Mucosa of rectum (tissue), 2 donors: ENCODE results near the gene TRIM43B.
"Not testable (repeated sequence)": the region's sequence is repeated elsewhere in the genome, so short reads cannot be mapped to it uniquely, and the experiment has no call there.

ENCODE experiments used
- H3K27ac ChIP-seq, 2 donors: one replicate each; pipeline ENCODE4 v1.7.0; 2013; ENCODE audit warnings: inconsistent platforms in 2 of 2, low read depth in 2 of 2, low read length in 2 of 2
- H3K27me3 ChIP-seq, 2 donors: one replicate each; pipeline ENCODE4 v1.7.0; 2013; ENCODE audit warnings: low read length in 2 of 2; ENCODE audit not compliant: control insufficient read depth in 2 of 2, insufficient read depth in 2 of 2
- H3K36me3 ChIP-seq, 2 donors: one replicate each; pipeline ENCODE4 v1.7.0; 2013; ENCODE audit warnings: low read length in 2 of 2; ENCODE audit not compliant: control insufficient read depth in 2 of 2, insufficient read depth in 2 of 2
- H3K4me1 ChIP-seq, 2 donors: one replicate each; pipeline ENCODE4 v1.7.0; 2013; ENCODE audit warnings: low read length in 2 of 2, mild to moderate bottlenecking in 1 of 2; ENCODE audit not compliant: control insufficient read depth in 2 of 2, insufficient read depth in 2 of 2
- H3K4me3 ChIP-seq, 2 donors: one replicate each; pipeline ENCODE4 v1.7.0; 2013; ENCODE audit warnings: low read length in 2 of 2
- H3K9ac ChIP-seq, 2 donors: one replicate each; pipeline ENCODE4 v1.7.0; 2013; ENCODE audit warnings: low read length in 2 of 2, low read depth in 1 of 2, mild to moderate bottlenecking in 1 of 2
- H3K9me3 ChIP-seq, 2 donors: one replicate each; pipeline ENCODE4 v1.7.0; 2013; ENCODE audit warnings: low read length in 2 of 2; ENCODE audit not compliant: control insufficient read depth in 2 of 2
- donor health status: healthy.
- donor health status: Normal muscosa, but diverticular disease.

TRIM43B gene

GRCh38 chr2:95434507-95435076 lies 50.0 kb downstream of the TRIM43B start:
- not testable (repeated sequence) for H3K9ac ChIP-seq, H3K9me3 ChIP-seq, H3K27me3 ChIP-seq, H3K4me3 ChIP-seq, H3K27ac ChIP-seq, H3K4me1 ChIP-seq, H3K36me3 ChIP-seq

- H3K9ac ChIP-seq, H3K27ac ChIP-seq, H3K27me3 ChIP-seq, H3K4me3 ChIP-seq, H3K4me1 ChIP-seq, H3K36me3 ChIP-seq, H3K9me3 ChIP-seq: not testable (repeated sequence)
Observed at GRCh38 chr2:95433973-95434372, 50.6 kb downstream of the TRIM43B start.

GRCh38 chr2:95433373-95433772 lies 51.2 kb downstream of the TRIM43B start:
- H3K9ac ChIP-seq, result not testable (repeated sequence)

GRCh38 chr2:95429748-95430467 lies 54.6 kb downstream of the TRIM43B start:
- not testable (repeated sequence) for H3K9me3 ChIP-seq, H3K4me3 ChIP-seq, H3K27ac ChIP-seq, H3K27me3 ChIP-seq, H3K9ac ChIP-seq, H3K4me1 ChIP-seq, H3K36me3 ChIP-seq

More at GRCh38 chr2:95433373-95433772, 51.2 kb downstream of the TRIM43B start:
- H3K27ac ChIP-seq, H3K27me3 ChIP-seq, H3K36me3 ChIP-seq, H3K4me1 ChIP-seq, H3K4me3 ChIP-seq, H3K9me3 ChIP-seq: not testable (repeated sequence)

DNA sequence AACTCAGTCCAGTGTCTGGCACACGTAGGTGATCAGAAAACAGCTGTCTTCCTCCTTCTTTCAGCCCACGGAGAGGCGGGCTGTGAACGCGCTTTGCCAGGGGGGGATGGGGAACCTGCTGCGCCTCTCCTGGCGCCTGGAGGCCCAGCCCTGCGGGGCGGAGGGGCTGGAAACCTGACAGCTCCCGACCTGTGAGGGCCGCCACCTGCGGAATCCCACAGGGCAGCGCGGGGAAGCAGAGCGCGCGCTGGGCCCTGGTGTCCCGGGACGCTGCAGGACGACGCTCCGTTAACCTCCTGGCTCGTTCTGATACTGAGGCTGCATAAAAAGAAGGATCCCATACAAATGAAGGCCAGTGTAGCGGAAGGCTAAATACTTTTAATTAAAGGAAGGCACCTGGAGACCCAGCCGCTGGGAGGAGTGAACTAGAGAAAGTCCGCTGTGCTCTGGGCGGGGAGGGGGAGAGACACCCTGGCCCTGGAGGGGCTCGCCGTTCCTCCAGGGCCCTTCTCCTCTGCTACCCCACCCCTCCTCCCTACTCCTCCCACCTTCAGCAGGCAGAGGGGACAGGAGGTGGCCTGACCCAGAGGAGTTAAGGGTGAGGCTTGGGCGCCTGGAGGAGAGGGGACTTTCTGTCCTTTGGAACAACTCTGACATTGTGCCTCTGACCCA lies 57.2 kb downstream of the TRIM43B start:
- not testable (repeated sequence) for H3K27me3 ChIP-seq, H3K9ac ChIP-seq, H3K27ac ChIP-seq, H3K4me1 ChIP-seq, H3K9me3 ChIP-seq, H3K36me3 ChIP-seq, H3K4me3 ChIP-seq
